ENCODE data around the gene LEUTX. TPM values are rescaled to one million over a fixed set of nuclear protein-coding genes. Genes with fewer than 3 reads are reported as not detected.
"Not testable (repeated sequence)": the region's sequence is repeated elsewhere in the genome, so short reads cannot be mapped to it uniquely, and the experiment has no call there.

Gene LEUTX
- total RNA-seq, 4 donors from 2014 or later, result not detected

- TF ChIP-seq POLR2AphosphoS5 (IDR thresholded peaks at IDR 0.05), result no peak
- TF ChIP-seq POLR2A (IDR thresholded peaks at IDR 0.05), result no peak
- no peak for TF ChIP-seq EP300 (IDR thresholded peaks at IDR 0.05)
- no peak for TF ChIP-seq CTCF (IDR thresholded peaks at IDR 0.05)
- no peaks in the 10 kb centered on the region for H3K9me3 ChIP-seq
- peaks cover 37% of the 10 kb centered on the region for H3K27me3 ChIP-seq
- no peaks in the 10 kb centered on the region for H3K36me3 ChIP-seq
- H3K27ac ChIP-seq, result no peak overlapping the region
- no peak for DNase-seq (ENCODE audit: low spot score in 2 of 2)
- H3K4me3 ChIP-seq, result no peak overlapping the region
- no peaks in the 10 kb centered on the region for H3K4me1 ChIP-seq
- 79% methylated on average over 2 of the region's 2 CpGs for WGBS
Observed at GRCh38 chr19:39754544-39754943, 24.1 kb upstream of the LEUTX start.

DNA sequence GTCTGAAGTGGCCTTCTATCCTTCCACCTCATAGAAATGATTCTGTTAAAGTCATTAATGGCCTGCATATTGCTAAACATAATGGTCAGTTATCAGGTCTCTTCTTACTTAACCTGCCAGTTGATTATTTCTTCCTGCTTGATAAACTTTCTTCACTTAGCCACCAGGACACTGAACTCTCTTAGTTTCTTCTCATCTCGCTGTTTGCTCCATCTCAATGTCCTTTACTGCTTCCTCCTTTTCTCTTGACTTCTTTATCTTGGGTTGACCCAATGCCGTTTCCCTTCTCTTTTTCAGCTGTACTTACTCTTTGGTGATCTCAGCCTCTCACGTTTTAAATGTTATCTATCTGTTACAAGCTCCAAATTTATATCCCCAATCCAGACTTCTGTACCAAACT is 23.7 kb upstream of the LEUTX start:
- no peak overlapping the region for H3K27ac ChIP-seq
- 61% methylated on average over 3 of the region's 3 CpGs for WGBS
- H3K4me1 ChIP-seq, result no peaks in the 10 kb centered on the region
- H3K9me3 ChIP-seq, result no peaks in the 10 kb centered on the region
- DNase-seq (ENCODE audit: low spot score in 2 of 2), result no peak
- H3K36me3 ChIP-seq, result no peaks in the 10 kb centered on the region
- no peak overlapping the region for H3K4me3 ChIP-seq
- peaks cover 39% of the 10 kb centered on the region for H3K27me3 ChIP-seq
- TF ChIP-seq CTCF (IDR thresholded peaks at IDR 0.05) (no peak), EP300 (IDR thresholded peaks at IDR 0.05) (no peak), POLR2A (IDR thresholded peaks at IDR 0.05) (no peak)

GRCh38 chr19:39759457-39760184 is 19.0 kb upstream of the LEUTX start:
- Histone ChIP-seq H3K27ac (no peak overlapping the region), H3K9me3 (no peaks in the 10 kb centered on the region), H3K4me1 (no peaks in the 10 kb centered on the region), H3K36me3 (no peaks in the 10 kb centered on the region), H3K4me3 (no peak overlapping the region), H3K27me3 (peaks cover 34% of the 10 kb centered on the region)
- no peak for DNase-seq (ENCODE audit: low spot score in 2 of 2)
- WGBS, result 66% methylated on average over 4 of the region's 4 CpGs
- TF ChIP-seq CTCF (IDR thresholded peaks at IDR 0.05) (no peak), POLR2A (IDR thresholded peaks at IDR 0.05) (no peak), EP300 (IDR thresholded peaks at IDR 0.05) (no peak), POLR2AphosphoS5 (IDR thresholded peaks at IDR 0.05) (no peak)

- not testable (repeated sequence) for H3K4me3 ChIP-seq; H3K9me3 ChIP-seq; H3K36me3 ChIP-seq; H3K27ac ChIP-seq; H3K4me1 ChIP-seq; DNase-seq (ENCODE audit: low spot score in 2 of 2)
- H3K27me3 ChIP-seq, result peaks cover 28% of the 10 kb centered on the region
- WGBS, result 85% methylated on average over 1 of the region's 1 CpG
Observed at GRCh38 chr19:39761851-39762250, 16.8 kb upstream of the LEUTX start.

- H3K27me3 ChIP-seq, result peaks cover 6% of the 10 kb centered on the region
- no peak overlapping the region for H3K27ac ChIP-seq
- no peak for DNase-seq (ENCODE audit: low spot score in 2 of 2)
- no peaks in the 10 kb centered on the region for H3K9me3 ChIP-seq
- no peaks in the 10 kb centered on the region for H3K36me3 ChIP-seq
- TF ChIP-seq CTCF (IDR thresholded peaks at IDR 0.05) (peak in 1 of 2 donors; percentile 57), POLR2A (IDR thresholded peaks at IDR 0.05) (no peak)
- no peaks in the 10 kb centered on the region for H3K4me1 ChIP-seq
- WGBS, result 48% methylated on average over 16 of the region's 16 CpGs
- no peak overlapping the region for H3K4me3 ChIP-seq
Observed at GRCh38 chr19:39765091-39766076, 13.3 kb upstream of the LEUTX start.
